ENCODE measurements around the gene TTC39C. TPM values are rescaled to one million over a fixed set of nuclear protein-coding genes. Genes with fewer than 3 reads are reported as not detected.

The TTC39C gene
- polyA plus RNA-seq, 1 experiment, result 24.3 TPM

GRCh38 chr18:23992941-23993280 lies 21.6 kb upstream of the TTC39C start:
- TF ChIP-seq CTCF (IDR thresholded peaks at IDR 0.05; ENCODE audit: low read depth, low read length), result no peak
- DNase-seq (ENCODE audit: low read depth, low spot score), result no peak
- H3K9me3 ChIP-seq (ENCODE audit: control insufficient read depth, insufficient read depth, low read length), result no peaks in the 10 kb centered on the region
- POLR2A ChIA-PET, result no interaction called here
- no peaks in the 10 kb centered on the region for H3K27me3 ChIP-seq (ENCODE audit: control insufficient read depth, insufficient read depth, low read length)
- CTCF ChIA-PET, result interaction anchor here (0.5 kb wide), 1 partner anchor 99 kb away, joined by 3 read pairs; no protein-coding TSS in a partner anchor
- no peak overlapping the region for H3K27ac ChIP-seq (ENCODE audit: low read depth, low read length)
- H3K4me3 ChIP-seq (ENCODE audit: low read depth, low read length), result no peak overlapping the region

- peak overlapping the region; percentile 25; the same call in 1 of the 2 replicates for H3K4me3 ChIP-seq (ENCODE audit: low read depth, low read length)
- no peak overlapping the region for H3K27ac ChIP-seq (ENCODE audit: low read depth, low read length)
- no peaks in the 10 kb centered on the region for H3K9me3 ChIP-seq (ENCODE audit: control insufficient read depth, insufficient read depth, low read length)
- no peaks in the 10 kb centered on the region for H3K27me3 ChIP-seq (ENCODE audit: control insufficient read depth, insufficient read depth, low read length)
- no peak for TF ChIP-seq CTCF (IDR thresholded peaks at IDR 0.05; ENCODE audit: low read depth, low read length)
- ChIA-PET CTCF (interaction anchor here (1.1 kb wide), 1 partner anchor 74 kb away, joined by 3 read pairs; no protein-coding TSS in a partner anchor), POLR2A (interaction anchor here (0.6 kb wide), 1 partner anchor 24 kb away, joined by 4 read pairs; no protein-coding TSS in a partner anchor)
- DNase-seq (ENCODE audit: low read depth, low spot score), result peak; percentile 76
Observed at GRCh38 chr18:23994361-23994902, 20.1 kb upstream of the TTC39C start.

- DNase-seq (ENCODE audit: low read depth, low spot score), result no peak
- H3K27me3 ChIP-seq (ENCODE audit: control insufficient read depth, insufficient read depth, low read length), result no peaks in the 10 kb centered on the region
- H3K4me3 ChIP-seq (ENCODE audit: low read depth, low read length), result no peak overlapping the region
- CTCF ChIA-PET, result no interaction called here
- H3K9me3 ChIP-seq (ENCODE audit: control insufficient read depth, insufficient read depth, low read length), result no peaks in the 10 kb centered on the region
- POLR2A ChIA-PET, result no interaction called here
- TF ChIP-seq CTCF (IDR thresholded peaks at IDR 0.05; ENCODE audit: low read depth, low read length), result no peak
- H3K27ac ChIP-seq (ENCODE audit: low read depth, low read length), result no peak overlapping the region
Observed at GRCh38 chr18:23995180-23995579, 19.4 kb upstream of the TTC39C start.

- no peak overlapping the region for H3K4me3 ChIP-seq (ENCODE audit: low read depth, low read length)
- DNase-seq (ENCODE audit: low read depth, low spot score), result no peak
- ChIA-PET POLR2A (no interaction called here), CTCF (interaction anchor here (1.3 kb wide), 1 partner anchor 79 kb away, joined by 3 read pairs; no protein-coding TSS in a partner anchor)
- no peaks in the 10 kb centered on the region; the same call in 1 of the 2 replicates for H3K9me3 ChIP-seq (ENCODE audit: control insufficient read depth, insufficient read depth, low read length)
- H3K27me3 ChIP-seq (ENCODE audit: control insufficient read depth, insufficient read depth, low read length), result no peaks in the 10 kb centered on the region
- no peak for TF ChIP-seq CTCF (IDR thresholded peaks at IDR 0.05; ENCODE audit: low read depth, low read length)
- no peak overlapping the region for H3K27ac ChIP-seq (ENCODE audit: low read depth, low read length)
Observed at GRCh38 chr18:23998018-23998417, 16.5 kb upstream of the TTC39C start.

- no peak overlapping the region for H3K27ac ChIP-seq (ENCODE audit: low read depth, low read length)
- H3K27me3 ChIP-seq (ENCODE audit: control insufficient read depth, insufficient read depth, low read length), result no peaks in the 10 kb centered on the region
- CTCF ChIA-PET, result no interaction called here
- no peak overlapping the region for H3K4me3 ChIP-seq (ENCODE audit: low read depth, low read length)
- H3K9me3 ChIP-seq (ENCODE audit: control insufficient read depth, insufficient read depth, low read length), result no peaks in the 10 kb centered on the region; the same call in 1 of the 2 replicates
- POLR2A ChIA-PET, result no interaction called here
- no peak for TF ChIP-seq CTCF (IDR thresholded peaks at IDR 0.05; ENCODE audit: low read depth, low read length)
- DNase-seq (ENCODE audit: low read depth, low spot score), result no peak
Observed at GRCh38 chr18:23998820-23999219, 15.7 kb upstream of the TTC39C start.

Data from AG04450 (cell line).